ENCODE results near the gene DGKG. TPM values are rescaled to one million over a fixed set of nuclear protein-coding genes. Genes with fewer than 3 reads are reported as not detected.

Gene DGKG
- total and polyA plus RNA-seq, 3 donors from 2014 or later, result 0.68 to 1.2 (median 1.1) TPM

- no peak overlapping the region for H3K4me3 ChIP-seq
- WGBS, 2 donors, result 49 to 50% methylated on average over 3 of the region's 3 CpGs
- no peaks in the 10 kb centered on the region for H3K27me3 ChIP-seq
- intact Hi-C loops (cut with DNase I; ENCODE audit: low total_unique reads), result no loop called here
- H3K4me1 ChIP-seq, result no peaks in the 10 kb centered on the region
- DNase-seq, result no peak
- H3K27ac ChIP-seq, result no peak overlapping the region
- no peaks in the 10 kb centered on the region for H3K36me3 ChIP-seq (ENCODE audit: low read depth, missing control alignments)
- TF ChIP-seq CTCF (IDR thresholded peaks at IDR 0.05), result no peak
- TF ChIP-seq POLR2A (IDR thresholded peaks at IDR 0.05), result no peak
- H3K9me3 ChIP-seq, result no peaks in the 10 kb centered on the region
Observed at GRCh38 chr3:186307594-186308221, 54.3 kb downstream of the DGKG start.

DNA sequence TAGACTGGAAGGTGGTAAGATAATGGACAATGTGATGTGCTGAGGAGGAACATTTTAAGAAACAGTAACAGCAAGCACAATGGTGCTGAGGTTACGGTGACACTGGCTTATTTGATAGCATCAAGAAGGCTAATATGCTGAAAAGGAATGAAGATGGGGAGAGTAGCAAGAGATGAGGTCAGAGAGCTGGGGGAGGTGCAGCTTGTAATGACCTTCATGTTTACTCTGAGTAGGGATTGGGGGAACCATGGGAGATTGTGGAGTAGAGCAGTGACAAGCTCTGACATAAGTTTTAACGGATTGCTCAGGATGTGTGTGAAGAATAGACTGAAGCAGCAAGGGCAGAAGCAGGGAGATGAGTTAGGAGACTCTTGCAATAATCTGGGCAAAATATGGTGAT is 56.7 kb downstream of the DGKG start:
- intact Hi-C loops (cut with DNase I; ENCODE audit: low total_unique reads), result no loop called here
- Histone ChIP-seq H3K4me1 (no peaks in the 10 kb centered on the region), H3K9me3 (no peaks in the 10 kb centered on the region), H3K27me3 (no peaks in the 10 kb centered on the region), H3K36me3 (ENCODE audit: low read depth, missing control alignments) (no peaks in the 10 kb centered on the region), H3K27ac (no peak overlapping the region), H3K4me3 (no peak overlapping the region)
- no peak for DNase-seq
- WGBS, 2 donors, result 67 to 71% methylated on average over 2 of the region's 2 CpGs
- no peak for TF ChIP-seq POLR2A (IDR thresholded peaks at IDR 0.05)
- TF ChIP-seq CTCF (IDR thresholded peaks at IDR 0.05), result no peak

- DNase-seq, result no peak
- H3K27me3 ChIP-seq, result no peaks in the 10 kb centered on the region
- no peak overlapping the region for H3K27ac ChIP-seq
- TF ChIP-seq POLR2A (IDR thresholded peaks at IDR 0.05), result no peak
- TF ChIP-seq CTCF (IDR thresholded peaks at IDR 0.05), result no peak
- no peaks in the 10 kb centered on the region for H3K4me1 ChIP-seq
- H3K9me3 ChIP-seq, result no peaks in the 10 kb centered on the region
- WGBS, 2 donors, result 34 to 53% methylated on average over 10 to 11 of the region's 11 CpGs
- intact Hi-C loops (cut with DNase I; ENCODE audit: low total_unique reads), result no loop called here
- no peak overlapping the region for H3K4me3 ChIP-seq
- no peaks in the 10 kb centered on the region for H3K36me3 ChIP-seq (ENCODE audit: low read depth, missing control alignments)
Observed at GRCh38 chr3:186303965-186304364, 58.1 kb downstream of the DGKG start.

- Histone ChIP-seq H3K4me3 (no peak overlapping the region), H3K4me1 (no peaks in the 10 kb centered on the region), H3K36me3 (ENCODE audit: low read depth, missing control alignments) (no peaks in the 10 kb centered on the region), H3K9me3 (no peaks in the 10 kb centered on the region), H3K27me3 (no peaks in the 10 kb centered on the region), H3K27ac (no peak overlapping the region)
- intact Hi-C loops (cut with DNase I; ENCODE audit: low total_unique reads), result no loop called here
- 62 to 74% methylated on average over 4 of the region's 4 CpGs for WGBS, 2 donors
- DNase-seq, result no peak
- no peak for TF ChIP-seq CTCF (IDR thresholded peaks at IDR 0.05)
- TF ChIP-seq POLR2A (IDR thresholded peaks at IDR 0.05), result no peak
Observed at GRCh38 chr3:186299327-186299726, 62.7 kb downstream of the DGKG start.

- WGBS, 2 donors, result 90 to 92% methylated on average over 2 of the region's 2 CpGs
- H3K9me3 ChIP-seq, result no peaks in the 10 kb centered on the region
- H3K27ac ChIP-seq, result no peak overlapping the region
- no peak overlapping the region for H3K4me3 ChIP-seq
- intact Hi-C loops (cut with DNase I; ENCODE audit: low total_unique reads), result no loop called here
- TF ChIP-seq CTCF (IDR thresholded peaks at IDR 0.05) (no peak), POLR2A (IDR thresholded peaks at IDR 0.05) (no peak)
- no peaks in the 10 kb centered on the region for H3K27me3 ChIP-seq
- DNase-seq, result no peak
- no peaks in the 10 kb centered on the region for H3K4me1 ChIP-seq
- no peaks in the 10 kb centered on the region for H3K36me3 ChIP-seq (ENCODE audit: low read depth, missing control alignments)
Observed at GRCh38 chr3:186298876-186299275, 63.2 kb downstream of the DGKG start.

Data from testis (tissue), 3 donors.